CD4-positive, alpha-beta T cell treated with Interferon gamma for 1 hour (primary cell): ENCODE results near the gene QSOX2.

ENCODE experiments used
- DNase-seq: peaks from one replicate; pipeline ENCODE4 v3.0.0-alpha.2; 2020

QSOX2 gene

GRCh38 chr9:136186386-136186785, 59.2 kb downstream of the QSOX2 start:
- DNase-seq, result no peak

- no peak for DNase-seq
These were observed 59.8 kb downstream of the QSOX2 start for GRCh38 chr9:136185596-136186366.

- DNase-seq, result no peak
These were observed 60.5 kb downstream of the QSOX2 start for GRCh38 chr9:136185066-136185465.

- no peak for DNase-seq
These were observed 62.7 kb downstream of the QSOX2 start for GRCh38 chr9:136182850-136183422.

GRCh38 chr9:136182420-136182787, 63.2 kb downstream of the QSOX2 start:
- no peak for DNase-seq

- no peak for DNase-seq
These were observed 63.7 kb downstream of the QSOX2 start for GRCh38 chr9:136181784-136182419.

- no peak for DNase-seq
These were observed 65.0 kb downstream of the QSOX2 start for GRCh38 chr9:136180586-136180985.

- no peak for DNase-seq
These were observed 65.9 kb downstream of the QSOX2 start for GRCh38 chr9:136179761-136180160.

- no peak for DNase-seq
These were observed 66.5 kb downstream of the QSOX2 start for GRCh38 chr9:136179101-136179616.

GRCh38 chr9:136178773-136179075, 66.9 kb downstream of the QSOX2 start:
- DNase-seq, result no peak

- no peak for DNase-seq
These were observed 67.4 kb downstream of the QSOX2 start for GRCh38 chr9:136178061-136178772.

GRCh38 chr9:136177224-136177623, 68.4 kb downstream of the QSOX2 start:
- no peak for DNase-seq

GRCh38 chr9:136175616-136176197, 69.9 kb downstream of the QSOX2 start:
- DNase-seq, result no peak

GRCh38 chr9:136174779-136175615, 70.6 kb downstream of the QSOX2 start:
- no peak for DNase-seq

- DNase-seq, result no peak
These were observed 71.8 kb downstream of the QSOX2 start for GRCh38 chr9:136173648-136174290.

GRCh38 chr9:136172412-136173079, 73.1 kb downstream of the QSOX2 start:
- no peak for DNase-seq

- no peak for DNase-seq
These were observed 73.7 kb downstream of the QSOX2 start for GRCh38 chr9:136171801-136172411.

GRCh38 chr9:136171009-136171800, 74.4 kb downstream of the QSOX2 start:
- DNase-seq, result no peak

- DNase-seq, result peak; percentile 38
These were observed 75.4 kb downstream of the QSOX2 start for GRCh38 chr9:136170006-136170901.
